Endothelial cell of umbilical vein (primary cell): ENCODE measurements around the gene ZNF628. TPM values are rescaled to one million over a fixed set of nuclear protein-coding genes. Genes with fewer than 3 reads are reported as not detected.

Experiments used
- BruUV-seq: library from RNA; stranded (reverse); fragments of 400-500 nt; replicated peaks from 2 replicates; lab custom pipeline; 2021; lab: Mats Ljungman, UMichigan
- CTCF ChIA-PET: fragments of 300-600, 350-600 bp; sonication (Branson Sonifier 250); formaldehyde crosslinking; loops from one replicate; lab custom pipeline; 2021; ENCODE audit warnings: antibody characterized with exemption, inconsistent platforms; lab: Charles Lee
- POLR2A ChIA-PET: fragments of 300-600, 350-600 bp; sonication (Branson Sonifier 250); formaldehyde crosslinking; loops from one replicate; lab custom pipeline; 2021; ENCODE audit warnings: antibody characterized with exemption, inconsistent platforms; lab: Charles Lee
- DNase-seq: peaks from one replicate; pipeline ENCODE4 v3.0.0-alpha.2; 2011; ENCODE audit warnings: low read depth, low spot score
- FAIRE-seq: peaks from 2 replicates; lab custom pipeline; 2011; peaks lifted over from hg19 to GRCh38; lab: Jason Lieb, UNC
- H2AFZ ChIP-seq: 2 replicates; pipeline ENCODE4 v1.6.0; 2012; ENCODE audit warnings: low read depth, low read length, control low read depth, inconsistent platforms
- H3K27ac ChIP-seq: 2 replicates; pipeline ENCODE4 v1.5.1; 2011; ENCODE audit warnings: low read depth, mild to moderate bottlenecking, control low read depth, low read length, moderate library complexity; ENCODE audit not compliant: insufficient read depth
- H3K27me3 ChIP-seq, 2 experiments: 2 replicates each; pipeline versions ENCODE4 v1.6.0 to v1.6.1; 2011; ENCODE audit warnings: low read length in 2 of 2, mixed read lengths in 1 of 2; ENCODE audit not compliant: control insufficient read depth in 2 of 2, insufficient read depth in 2 of 2
- H3K36me3 ChIP-seq, 2 experiments: 2 replicates in 1 of 2; 3 replicates in 1 of 2; pipeline ENCODE4 v1.5.1; 2011; ENCODE audit warnings: low read length in 2 of 2, mild to moderate bottlenecking in 1 of 2, moderate library complexity in 1 of 2; ENCODE audit not compliant: control insufficient read depth in 2 of 2, insufficient read depth in 2 of 2; ENCODE audit errors: extremely low read depth in 1 of 2
- H3K4me1 ChIP-seq: 3 replicates; pipeline ENCODE4 v1.5.1; 2011; ENCODE audit warnings: mild to moderate bottlenecking, low read length; ENCODE audit not compliant: control insufficient read depth, insufficient read depth; ENCODE audit errors: extremely low read depth
- H3K4me2 ChIP-seq: 2 replicates; pipeline ENCODE4 v1.6.1; 2011; ENCODE audit warnings: low read length, control low read depth, mixed read lengths; ENCODE audit not compliant: insufficient read depth
- H3K4me3 ChIP-seq, 3 experiments: fragments of 200-600 bp in 1 of 3; sonication (generic), shearing (Covaris generic) in 1 of 3; replicated peaks in 1 of 3; 2 replicates each; pipeline ENCODE4 v1.5.1; 2011 to 2016; ENCODE audit warnings: control low read depth in 3 of 3, low read length in 3 of 3, mild to moderate bottlenecking in 2 of 3, inconsistent platforms in 1 of 3, low read depth in 1 of 3, moderate library complexity in 1 of 3; ENCODE audit not compliant: insufficient read depth in 1 of 3
- H3K79me2 ChIP-seq: 2 replicates; pipeline ENCODE4 v1.6.0; 2012; ENCODE audit warnings: low read length, inconsistent platforms; ENCODE audit not compliant: control insufficient read depth, insufficient read depth
- H3K9ac ChIP-seq: replicated peaks from 2 replicates; pipeline ENCODE3; 2011; ENCODE audit warnings: low read length, control low read depth; ENCODE audit not compliant: insufficient read depth; ENCODE audit errors: extremely low read depth
- H3K9me1 ChIP-seq: replicated peaks from 3 replicates; pipeline ENCODE4 v1.6.0; 2011; ENCODE audit warnings: mild to moderate bottlenecking, low read length; ENCODE audit not compliant: control insufficient read depth, insufficient read depth; ENCODE audit errors: extremely low read depth
- H3K9me3 ChIP-seq: replicated peaks from 2 replicates; pipeline ENCODE4 v1.5.1; 2012; ENCODE audit warnings: low read length, inconsistent platforms; ENCODE audit not compliant: control insufficient read depth, insufficient read depth
- H4K20me1 ChIP-seq: replicated peaks from 2 replicates; pipeline ENCODE3; 2011; ENCODE audit warnings: mild to moderate bottlenecking, low read length; ENCODE audit not compliant: control insufficient read depth, insufficient read depth; ENCODE audit errors: extremely low read depth
- EZH2 ChIP-seq: IDR thresholded peaks from 2 replicates; pipeline ENCODE4 v1.6.1; 2012; ENCODE audit warnings: borderline replicate concordance, low read depth, mild to moderate bottlenecking, moderate library complexity, low read length, inconsistent platforms; ENCODE audit not compliant: severe bottlenecking
- FOS ChIP-seq: IDR thresholded peaks from 2 replicates; pipeline ENCODE4 v1.6.1; 2011; ENCODE audit warnings: mild to moderate bottlenecking, low read length, moderate library complexity, borderline replicate concordance; ENCODE audit not compliant: insufficient read depth
- GATA2 ChIP-seq: IDR thresholded peaks from 2 replicates; pipeline ENCODE4 v1.7.0; 2011; ENCODE audit warnings: low read depth, mild to moderate bottlenecking, moderate library complexity, mixed read lengths, low read length; ENCODE audit not compliant: insufficient read length, insufficient read depth
- JUN ChIP-seq: IDR thresholded peaks from 2 replicates; pipeline ENCODE4 v1.6.1; 2011; ENCODE audit warnings: borderline replicate concordance, low read depth; ENCODE audit not compliant: insufficient read length, insufficient read depth
- MAX ChIP-seq: IDR thresholded peaks from 2 replicates; pipeline ENCODE4 v1.6.1; 2011; ENCODE audit not compliant: insufficient read depth, insufficient read length
- POLR2A ChIP-seq: IDR thresholded peaks from 2 replicates; pipeline ENCODE4 v1.6.1; 2012; ENCODE audit warnings: low read depth, mild to moderate bottlenecking, control low read depth, low read length
- POLR2AphosphoS5 ChIP-seq: IDR thresholded peaks from 2 replicates; pipeline ENCODE4 v1.6.1; 2012; ENCODE audit warnings: low read depth, mild to moderate bottlenecking, control low read depth, low read length, moderate library complexity; ENCODE audit not compliant: insufficient read depth
- dilution Hi-C: fragments of 300-500 bp; cut with MboI; formaldehyde crosslinking; loops from one replicate; pipeline ENCODE4 v1.15.0; 2019; ENCODE audit warnings: low sequenced_read_pairs; ENCODE audit not compliant: extremely low pct_ligation_motif_present
- intact Hi-C: fragments of 100-400 bp; cut with micrococcal nuclease; formaldehyde crosslinking; loops from one replicate; pipeline ENCODE4 v1.10.0; 2022
- polyA plus RNA-seq, 4 experiments: library from polyadenylated mRNA; depleted of rRNA in 3 of 4; stranded (reverse) in 3 of 4; unstranded in 1 of 4; fragments of >200 nt; gene quantifications; 2 replicates each; pipeline versions ENCODE4 v1.2.1 to v1.2.3, GENCODE V29; 2011 to 2012; ENCODE audit warnings: missing spikeins in 1 of 4
- total RNA-seq: library from RNA; stranded (reverse); gene quantifications from 2 replicates; pipeline ENCODE4 v1.2.3, GENCODE V29; 2021

Gene ZNF628
- total and polyA plus RNA-seq, 2 donors (not counting 3 experiments of a cell fraction or from before 2014, with no cell fraction given), result 2.0 to 10.4 TPM

DNA sequence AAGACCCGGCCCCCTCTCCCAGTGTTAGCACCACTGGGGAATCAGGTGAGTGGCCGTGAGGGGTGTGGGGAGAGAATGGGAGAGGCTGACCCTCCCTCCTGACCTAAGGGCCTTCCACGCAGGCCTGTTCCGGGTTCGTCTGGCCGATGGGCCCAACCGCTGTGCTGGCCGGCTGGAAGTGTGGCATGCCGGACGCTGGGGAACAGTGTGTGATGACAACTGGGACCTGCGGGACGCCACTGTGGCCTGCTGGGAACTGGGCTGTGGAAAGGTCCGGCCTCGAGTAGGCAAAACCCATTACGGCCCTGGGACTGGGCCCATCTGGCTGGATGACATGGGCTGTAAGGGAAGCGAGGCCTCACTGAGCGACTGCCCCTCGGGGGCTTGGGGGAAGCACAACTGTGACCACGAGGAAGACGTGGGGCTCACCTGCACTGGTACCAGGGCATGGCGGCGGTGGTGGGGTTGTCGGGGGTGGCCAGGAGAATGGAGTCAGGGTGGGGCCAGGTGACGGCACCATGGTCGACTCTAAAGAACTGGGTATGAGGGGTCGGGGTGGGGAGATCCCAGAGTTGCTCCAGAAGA lies 24.0 kb downstream of the ZNF628 start:
- intact Hi-C loops, result no loop called here
- H2AFZ ChIP-seq, result no peak overlapping the region
- CTCF ChIA-PET, result interaction anchor here (1.3 to 5.4 kb wide), 3 partner anchors 14 to 33 kb away, joined by 6 to 298 read pairs (median 22); no protein-coding TSS in a partner anchor

DNA sequence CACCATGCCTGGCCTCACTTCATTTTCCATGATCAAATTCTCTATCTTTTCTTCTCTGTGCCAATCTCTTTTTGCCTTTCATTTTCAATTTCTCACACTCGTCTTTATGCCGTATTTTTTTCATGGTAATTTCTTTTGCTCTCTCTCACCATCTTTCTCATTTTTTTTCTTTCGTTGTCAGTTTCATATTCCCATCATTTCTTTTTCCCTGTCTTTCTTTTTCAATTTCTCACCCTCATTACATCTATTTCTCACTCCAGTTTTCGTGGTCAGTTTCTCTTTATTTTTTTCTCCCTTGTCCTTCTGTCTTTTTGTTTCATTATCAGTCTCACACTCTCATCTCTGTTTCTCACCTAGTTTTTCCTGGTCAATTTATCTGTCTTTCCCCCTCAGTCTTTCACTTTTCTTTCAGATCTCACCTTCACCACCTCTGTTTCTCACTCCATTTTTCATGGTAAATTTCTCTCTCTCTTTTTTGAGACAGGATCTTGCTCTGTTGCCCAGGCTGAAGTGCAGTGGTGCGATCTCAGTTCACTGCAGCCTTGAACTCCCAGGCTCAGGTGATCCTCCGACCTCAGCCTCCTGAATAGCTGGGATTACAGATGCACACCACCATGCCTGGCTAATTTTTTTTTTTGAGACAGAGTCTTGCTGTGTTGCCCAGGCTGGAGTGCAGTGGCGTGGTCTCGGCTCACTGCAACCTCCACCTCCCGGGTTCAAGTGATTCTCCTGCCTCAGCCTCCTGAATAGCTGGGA lies 26.0 kb downstream of the ZNF628 start:
- no peaks in the 10 kb centered on the region for H3K27me3 ChIP-seq
- no peaks in the 10 kb centered on the region for H3K79me2 ChIP-seq
- DNase-seq (no peak), FAIRE-seq (no peak)
- H3K9me3 ChIP-seq, result no peaks in the 10 kb centered on the region
- H3K9me1 ChIP-seq, result no peaks in the 10 kb centered on the region
- dilution Hi-C loops (no loop called here), intact Hi-C loops (no loop called here)
- no peak overlapping the region for H3K4me3 ChIP-seq
- H2AFZ ChIP-seq, result no peak overlapping the region
- no peak overlapping the region for H3K4me2 ChIP-seq
- no peaks in the 10 kb centered on the region for H3K4me1 ChIP-seq
- no peaks in the 10 kb centered on the region for H4K20me1 ChIP-seq
- ChIA-PET CTCF (interaction anchor here (1.3 to 5.4 kb wide), 2 partner anchors 15 to 35 kb away, joined by 6 to 298 read pairs; no protein-coding TSS in a partner anchor), POLR2A (no interaction called here)
- no peaks in the 10 kb centered on the region for H3K36me3 ChIP-seq
- H3K27ac ChIP-seq, result no peak overlapping the region
- H3K9ac ChIP-seq, result no peak overlapping the region
- no peak for TF ChIP-seq POLR2A
- TF ChIP-seq MAX, result no peak
- no peak for TF ChIP-seq EZH2
- no peak for TF ChIP-seq GATA2
- no peak for TF ChIP-seq POLR2AphosphoS5
- TF ChIP-seq JUN, result no peak
- no TSS peak for BruUV-seq

More for the DNA sequence above, 24.0 kb downstream of the ZNF628 start:
- H3K9ac ChIP-seq, result no peak overlapping the region
- H3K9me1 ChIP-seq, result no peaks in the 10 kb centered on the region
- POLR2A ChIA-PET, result no interaction called here
- H3K9me3 ChIP-seq, result no peaks in the 10 kb centered on the region
- DNase-seq, result no peak
- no peak for TF ChIP-seq GATA2
- TF ChIP-seq FOS, result no peak
- no peak for TF ChIP-seq POLR2AphosphoS5
- no peak for TF ChIP-seq POLR2A
- dilution Hi-C loops, result no loop called here
- no peak overlapping the region for H3K4me2 ChIP-seq
- no peak overlapping the region for H3K4me3 ChIP-seq
- no peaks in the 10 kb centered on the region for H3K79me2 ChIP-seq
- BruUV-seq, result no TSS peak
- FAIRE-seq, result no peak
- no peaks in the 10 kb centered on the region for H3K27me3 ChIP-seq
- H3K4me1 ChIP-seq, result no peaks in the 10 kb centered on the region
- H4K20me1 ChIP-seq, result no peaks in the 10 kb centered on the region
- no peaks in the 10 kb centered on the region for H3K36me3 ChIP-seq
- H3K27ac ChIP-seq, result no peak overlapping the region
